GM19099 (cell line): ENCODE data around the gene ATP4A.

Experiments used
- POLR2A ChIP-seq: IDR thresholded peaks from 3 replicates; pipeline ENCODE4 v1.6.1; 2011; ENCODE audit warnings: low read depth; ENCODE audit not compliant: insufficient read length; ENCODE audit errors: extremely low read depth

ATP4A gene

DNA sequence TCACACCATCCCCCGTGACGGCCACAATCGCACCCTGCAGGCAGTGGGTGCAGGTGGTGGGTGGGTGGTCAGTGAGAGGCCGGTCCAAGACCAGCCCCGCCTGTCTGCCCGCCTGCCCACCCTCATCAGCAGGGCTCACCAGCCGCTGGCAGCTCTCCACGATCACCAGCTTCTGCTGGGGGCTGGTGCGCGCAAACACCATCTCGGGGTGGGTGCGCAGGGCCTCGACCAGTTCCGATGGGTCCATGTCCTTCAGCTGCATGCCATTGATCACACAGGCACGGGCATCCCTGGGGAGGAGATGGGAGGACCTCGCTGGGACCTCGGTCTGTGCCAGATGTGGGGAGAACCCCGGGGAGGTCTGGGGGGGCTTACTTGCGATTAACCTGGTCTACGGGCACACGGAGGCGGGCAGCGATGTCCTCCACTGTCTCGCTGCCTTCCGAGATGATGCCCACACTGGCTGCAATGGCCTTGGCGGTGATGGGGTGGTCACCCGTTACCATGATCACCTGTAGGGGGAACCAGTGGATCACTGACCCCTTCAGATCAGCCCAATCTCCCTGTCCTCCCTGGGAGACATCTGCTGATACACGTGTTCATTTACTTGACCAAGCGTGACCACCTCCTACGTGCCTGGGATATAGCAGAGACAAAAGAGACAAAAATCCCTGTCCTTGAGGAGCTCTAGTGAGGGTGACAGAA, 8.0 kb downstream of the ATP4A start:
- no peak for TF ChIP-seq POLR2A

DNA sequence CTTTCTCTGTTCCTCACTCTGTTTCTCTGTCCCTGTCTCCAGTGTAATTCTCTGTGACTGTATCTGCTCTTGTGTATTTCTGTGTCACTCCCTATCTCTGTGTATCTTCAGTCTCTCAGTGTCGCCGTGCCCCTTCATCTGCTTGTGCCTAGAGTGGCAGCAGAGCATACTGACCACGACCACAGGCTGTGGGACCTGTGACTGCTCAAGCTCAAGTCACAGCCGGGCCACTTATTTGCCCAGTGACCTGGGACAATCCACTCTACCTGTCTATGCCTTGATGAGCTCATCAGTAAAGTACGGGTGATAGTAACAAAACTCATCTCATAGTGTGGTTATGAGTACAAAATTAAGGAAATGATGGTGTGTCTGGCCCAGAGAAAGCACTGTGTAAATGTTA, 9.4 kb downstream of the ATP4A start:
- TF ChIP-seq POLR2A: no peak

DNA sequence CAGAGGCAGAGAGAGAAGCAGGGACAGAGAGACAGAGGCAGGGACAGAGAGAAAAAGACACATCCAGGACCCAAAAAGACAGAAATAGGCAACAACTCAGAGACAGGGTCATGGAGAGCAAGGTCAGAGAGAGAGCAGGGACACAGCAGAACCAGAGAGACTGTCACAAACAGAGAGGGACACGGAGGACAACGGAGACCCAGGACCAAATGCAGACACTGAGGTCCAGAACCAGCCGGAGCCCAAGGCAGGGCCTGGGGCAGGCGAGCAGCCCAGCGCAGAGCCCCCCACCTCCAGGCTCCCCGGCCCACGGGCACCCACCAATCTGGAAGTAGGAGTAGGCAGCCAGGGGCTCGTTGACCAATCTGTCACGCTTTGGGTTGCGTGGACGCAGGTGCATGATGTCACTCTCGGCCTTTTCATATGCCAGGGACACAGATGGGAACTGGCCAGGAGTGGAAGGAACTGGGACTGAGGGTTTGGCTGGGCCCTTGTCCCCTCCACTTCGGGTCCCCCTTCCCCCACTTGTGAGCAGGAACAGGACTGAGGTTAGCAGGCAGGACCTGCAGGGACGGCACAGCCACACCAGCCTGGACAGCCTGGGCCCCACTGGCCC, 10.0 kb downstream of the ATP4A start:
- TF ChIP-seq POLR2A: no peak

DNA sequence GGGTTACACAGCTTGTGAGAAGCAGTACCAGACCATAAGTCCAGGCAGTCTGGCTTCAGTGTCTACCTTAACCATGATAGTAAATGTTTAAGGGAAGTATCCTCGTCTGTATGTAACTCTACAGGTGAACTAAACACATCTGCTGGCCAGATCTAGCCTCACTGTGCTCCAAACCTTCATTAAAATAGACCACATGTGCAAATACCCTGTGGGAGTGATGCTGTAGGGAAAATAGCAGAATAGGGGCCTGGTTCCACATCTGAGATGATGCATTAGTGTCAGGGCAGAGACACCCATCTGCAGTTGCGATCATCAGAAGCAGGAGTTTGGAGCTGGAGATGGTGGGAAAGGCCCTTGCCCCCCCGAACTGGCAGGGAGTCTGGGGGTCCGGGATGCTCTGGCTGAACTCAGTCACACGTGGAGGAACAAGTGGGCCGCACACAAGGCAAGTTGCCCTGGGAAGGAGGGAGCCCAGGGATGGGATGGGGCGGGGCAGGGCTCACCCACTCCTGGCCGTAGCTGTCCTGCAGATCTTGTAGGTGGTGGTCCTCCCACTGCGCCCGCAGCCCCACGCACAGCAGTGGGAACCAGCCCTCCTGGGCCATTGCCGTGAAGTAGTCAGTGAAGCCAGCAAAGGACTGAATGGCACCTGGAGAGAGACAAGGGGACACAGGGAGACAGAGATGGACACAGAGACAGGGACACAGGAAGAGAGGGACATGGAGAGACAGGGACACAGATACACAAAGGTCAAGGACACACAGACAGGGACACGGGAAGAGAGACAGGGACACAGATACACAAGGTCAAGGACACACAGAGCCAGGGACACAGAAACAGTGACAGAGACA, 10.7 kb downstream of the ATP4A start:
- no peak for TF ChIP-seq POLR2A

DNA sequence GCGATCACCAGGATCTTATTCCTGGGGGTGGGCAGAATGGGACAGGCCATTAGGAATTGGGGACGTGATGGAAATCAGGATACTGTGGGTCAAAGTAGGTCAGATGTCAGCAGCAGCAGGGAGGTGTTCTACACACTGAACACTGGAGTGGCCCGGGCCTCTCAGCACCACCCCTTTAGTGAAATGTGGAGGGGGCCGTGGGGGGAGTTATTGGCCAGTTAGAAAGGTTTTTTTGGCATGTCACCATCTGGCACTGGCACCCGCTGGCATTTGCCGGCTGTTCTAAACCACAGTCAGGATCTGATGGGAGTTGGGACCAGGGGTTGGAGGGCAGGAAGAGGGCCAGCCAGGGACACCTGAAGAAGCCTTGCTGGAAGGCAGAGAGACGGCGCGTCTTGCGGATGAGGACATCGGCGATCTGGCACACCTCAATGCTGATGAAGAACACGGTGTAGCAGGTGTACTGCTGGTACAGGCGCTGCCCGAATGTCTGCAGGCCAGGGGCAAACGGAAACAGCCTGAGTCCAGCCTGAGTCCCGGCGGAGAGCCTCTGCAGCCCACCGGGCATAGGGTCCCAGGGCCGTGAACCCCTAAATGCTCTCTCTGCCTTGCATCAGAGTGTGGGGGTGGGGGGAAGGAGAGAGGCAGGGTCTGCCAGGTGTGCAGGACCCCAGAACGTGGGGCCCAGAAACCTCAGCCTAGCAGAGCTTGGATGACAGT, 12.2 kb downstream of the ATP4A start:
- TF ChIP-seq POLR2A: no peak

DNA sequence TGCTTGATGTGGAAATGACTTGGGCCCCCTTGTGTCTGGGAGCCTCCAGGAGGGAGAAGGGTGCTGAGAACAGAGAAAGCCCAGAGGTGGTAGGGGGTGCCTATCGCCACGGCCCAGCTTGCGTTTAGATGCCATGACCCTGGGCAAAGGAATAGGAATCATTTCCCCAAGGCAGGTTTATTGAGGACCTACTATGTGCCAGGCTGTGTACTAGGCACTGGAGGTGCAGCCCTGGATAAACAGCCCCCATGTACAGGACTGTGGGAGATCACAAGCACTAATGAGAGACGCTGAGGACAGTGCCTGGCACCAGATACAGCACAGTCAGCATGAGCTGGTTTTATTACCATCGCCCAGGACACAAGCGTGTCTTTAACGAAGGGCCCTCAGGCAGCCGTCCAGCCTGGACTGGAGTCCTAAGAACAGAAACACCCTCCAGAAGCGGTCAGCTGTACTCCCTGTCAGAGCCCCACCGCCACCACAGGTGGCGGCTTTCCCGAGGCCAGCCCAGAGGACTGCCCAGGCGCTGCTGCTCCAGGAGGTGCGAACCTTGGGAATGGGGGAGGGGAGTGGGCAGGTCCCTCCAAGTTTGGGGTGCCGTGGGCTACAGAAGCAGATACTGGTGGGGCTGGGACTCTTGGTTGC, 13.5 kb downstream of the ATP4A start:
- no peak for TF ChIP-seq POLR2A

DNA sequence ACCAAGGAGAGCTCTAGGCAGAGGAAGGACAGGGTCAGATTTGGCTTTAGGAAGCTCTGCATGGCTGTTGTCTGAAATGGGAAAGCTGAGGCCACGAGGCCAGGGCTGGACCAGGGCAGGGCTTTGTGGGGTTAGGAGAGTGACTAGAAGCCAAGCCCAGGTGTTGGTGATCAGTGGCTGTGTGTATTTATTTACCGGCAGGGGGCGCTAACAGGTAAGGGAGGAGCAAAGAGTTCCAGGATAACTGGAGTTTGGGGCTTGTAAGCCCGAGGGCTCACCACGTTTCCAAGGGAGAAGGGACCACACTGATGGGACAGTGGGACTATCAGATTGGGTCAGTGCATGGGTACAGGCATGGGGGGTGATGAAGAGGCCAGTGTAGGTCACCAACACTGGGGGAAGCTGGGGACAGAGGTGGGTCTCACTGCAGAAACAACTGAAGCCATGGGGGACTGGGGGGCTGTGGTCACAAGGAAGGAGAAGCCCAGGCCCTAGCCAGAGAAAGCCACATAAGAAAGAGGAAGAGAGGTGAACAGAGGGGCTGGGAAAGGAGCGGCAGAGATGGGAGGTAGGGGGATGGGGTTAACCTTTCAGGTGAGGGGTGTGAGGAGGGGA, 14.2 kb downstream of the ATP4A start:
- TF ChIP-seq POLR2A: no peak

DNA sequence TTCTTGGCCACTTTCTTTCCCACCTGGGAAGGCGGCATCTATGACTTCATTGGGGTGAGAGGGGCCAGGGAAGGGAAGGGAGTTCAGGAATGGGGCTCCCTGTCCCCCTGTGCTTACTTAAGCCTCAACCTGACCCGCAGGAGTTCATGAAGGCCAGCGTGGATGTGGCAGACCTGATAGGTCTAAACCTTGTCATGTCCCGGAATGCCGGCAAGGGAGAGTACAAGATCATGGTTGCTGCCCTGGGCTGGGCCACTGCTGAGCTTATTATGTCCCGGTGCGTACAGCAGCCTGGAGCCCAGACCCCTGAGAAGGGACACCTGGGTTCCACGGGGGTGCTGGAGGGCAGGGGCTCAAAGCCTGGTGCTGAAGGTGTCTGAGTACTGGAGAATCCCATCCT, 16.9 kb downstream of the ATP4A start:
- no peak for TF ChIP-seq POLR2A

DNA sequence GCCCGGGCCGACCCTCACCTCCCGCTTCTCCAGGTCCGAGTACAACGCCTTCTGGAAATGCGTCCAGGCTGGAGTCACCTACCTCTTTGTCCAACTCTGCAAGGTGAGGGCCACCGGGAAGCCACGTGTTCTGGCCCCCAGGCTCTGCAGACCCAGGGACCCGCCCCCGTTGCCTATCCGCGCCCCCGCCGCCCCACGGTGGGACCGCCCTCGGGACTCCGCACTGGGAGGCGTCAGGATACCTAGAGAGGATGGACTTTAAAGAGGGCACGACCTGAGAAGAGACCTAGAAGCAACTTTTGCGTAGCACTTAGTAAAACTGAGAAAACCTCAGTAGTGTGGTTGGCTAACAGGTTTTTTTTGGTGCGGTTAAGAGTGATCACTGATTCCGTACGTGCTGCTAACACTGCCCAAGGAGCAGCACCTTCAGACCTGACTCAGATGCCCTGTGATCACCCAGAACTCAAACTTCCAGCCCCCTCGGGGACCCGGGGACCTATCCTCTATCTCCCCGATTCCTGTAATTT, 17.5 kb downstream of the ATP4A start:
- no peak for TF ChIP-seq POLR2A

DNA sequence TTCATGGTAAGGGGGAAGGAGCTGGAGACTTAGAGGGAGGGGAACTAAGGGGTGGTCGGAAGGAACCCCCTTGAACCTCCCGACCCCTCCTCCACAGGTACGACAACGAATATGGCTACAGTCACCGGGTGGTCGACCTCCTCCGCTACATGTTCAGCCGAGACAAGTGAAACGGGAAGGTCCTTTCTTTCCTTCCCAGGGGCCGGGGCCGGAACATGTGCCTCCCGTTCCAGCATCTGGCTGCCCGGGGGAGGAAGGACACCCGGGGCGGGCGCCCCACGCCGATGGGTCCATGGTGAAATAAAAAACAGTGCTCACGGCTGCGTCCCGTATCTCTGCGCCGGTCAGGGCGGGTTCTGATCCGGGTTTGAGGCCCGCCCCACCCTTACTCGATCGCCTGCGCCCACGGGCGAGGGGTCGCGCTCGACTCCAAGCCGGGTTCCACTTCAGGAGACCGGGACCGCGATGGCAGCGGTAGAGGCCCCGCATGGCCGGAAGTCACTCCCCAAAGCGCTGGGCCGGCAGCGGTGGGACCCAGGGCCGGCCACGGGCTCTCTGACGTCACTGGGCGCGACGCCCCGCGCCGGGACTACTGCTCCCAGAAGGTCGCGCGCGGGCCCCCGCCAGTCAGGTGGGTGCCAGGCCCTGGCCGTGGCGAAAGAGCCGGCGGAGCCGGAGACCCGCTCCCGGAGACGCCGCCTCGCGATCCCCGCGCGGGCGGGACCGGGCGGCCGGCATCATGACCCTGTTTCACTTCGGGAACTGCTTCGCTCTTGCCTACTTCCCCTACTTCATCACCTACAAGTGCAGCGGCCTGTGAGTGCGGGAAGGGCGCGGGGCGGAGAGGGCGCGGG, 18.2 kb downstream of the ATP4A start, which contains the start of gene TMEM147:
Gene TMEM147, plus strand, starts transcription at position 626 of the 854 bp plus-strand sequence. Its CDS starts 114 bp downstream, at position 740.
- peak; percentile 87 for TF ChIP-seq POLR2A

DNA sequence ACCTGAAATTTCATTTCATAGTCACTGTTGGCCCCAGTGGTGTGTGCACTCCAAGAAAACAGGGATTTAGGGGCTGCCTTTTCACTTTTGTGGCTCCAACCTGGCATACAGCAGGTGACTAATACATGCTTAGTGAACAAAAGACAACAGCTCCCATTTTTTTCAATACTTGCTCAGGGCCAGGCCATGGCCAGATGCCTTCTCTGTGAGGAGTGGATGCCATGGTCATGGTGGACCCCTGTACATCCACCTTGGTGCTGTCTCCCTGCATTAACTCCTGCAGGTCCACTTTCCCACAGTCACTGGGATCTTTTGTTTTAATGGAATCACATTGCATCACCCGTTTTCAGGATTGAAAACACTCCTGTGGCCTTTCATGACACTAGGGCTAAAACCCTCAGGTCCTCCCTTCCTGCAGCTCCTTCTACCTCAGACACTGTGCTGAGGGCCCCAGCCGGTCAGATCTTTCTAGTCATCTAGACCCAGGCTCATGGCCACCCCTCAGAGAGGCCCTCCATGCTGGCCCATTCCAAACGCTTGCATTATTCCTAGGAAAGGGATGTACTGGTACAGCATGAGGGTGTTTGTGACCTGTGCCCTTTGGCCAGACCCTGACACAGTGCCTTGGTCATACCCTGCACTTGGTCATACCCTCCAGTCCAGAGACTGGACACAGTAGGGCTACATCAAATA, 19.2 kb downstream of the ATP4A start:
- TF ChIP-seq POLR2A: no peak

DNA sequence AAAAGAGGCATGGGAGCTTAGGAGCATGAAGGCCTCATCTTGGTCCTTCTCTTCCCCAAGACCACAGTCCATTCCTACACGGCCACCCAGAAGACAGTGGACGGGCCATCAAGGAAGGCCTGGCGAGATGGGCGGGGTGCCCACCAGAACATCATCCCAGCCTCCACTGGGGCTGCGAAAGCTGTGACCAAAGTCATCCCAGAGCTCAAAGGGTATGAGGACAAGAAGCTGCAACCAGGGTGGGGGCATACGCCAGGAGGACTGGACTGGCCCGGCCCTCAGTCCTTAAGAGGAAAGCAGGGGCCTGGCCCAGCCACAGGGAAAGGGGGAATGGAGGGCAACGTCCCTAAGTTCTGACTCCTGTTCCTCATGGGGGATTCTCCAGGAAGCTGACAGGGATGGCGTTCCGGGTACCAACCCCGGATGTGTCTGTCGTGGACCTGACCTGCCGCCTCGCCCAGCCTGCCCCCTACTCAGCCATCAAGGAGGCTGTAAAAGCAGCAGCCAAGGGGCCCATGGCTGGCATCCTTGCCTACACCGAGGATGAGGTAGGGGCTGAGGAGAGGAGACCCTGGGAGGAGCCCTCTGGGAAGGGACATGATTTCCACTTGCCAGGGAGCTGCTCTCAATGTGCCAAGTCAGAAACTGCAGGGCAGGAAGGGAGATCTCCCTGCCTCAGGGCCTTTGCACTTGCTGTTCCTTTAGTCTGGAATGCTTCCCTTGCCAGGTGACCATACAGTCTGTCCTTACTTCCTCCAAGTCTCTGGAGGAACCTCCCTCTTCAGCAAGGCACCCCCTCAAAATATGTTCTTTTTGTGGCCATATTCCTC, 20.0 kb downstream of the ATP4A start:
- TF ChIP-seq POLR2A: no peak
